CMK (cell line): Measurements from ENCODE around the gene COPZ1.

ENCODE experiments used
- DNase-seq: peaks from one replicate; pipeline ENCODE4 v3.0.0-alpha.2; 2010; ENCODE audit warnings: low read depth

Gene COPZ1

GRCh38 chr12:54359762-54360351 is 34.9 kb downstream of the COPZ1 start:
- DNase-seq, result no peak

GRCh38 chr12:54360717-54361456 is 36.0 kb downstream of the COPZ1 start:
- no peak for DNase-seq

- DNase-seq, result no peak
Measured at GRCh38 chr12:54363047-54363446, 38.1 kb downstream of the COPZ1 start.

GRCh38 chr12:54363618-54364017 is 38.7 kb downstream of the COPZ1 start:
- DNase-seq, result no peak

- DNase-seq, result no peak
Measured at GRCh38 chr12:54364413-54364812, 39.5 kb downstream of the COPZ1 start, which contains the start of gene GPR84. TSS of gene GPR84 (minus strand) at chr12:54364486. CDS start at chr12:54363851, 635 bp downstream.

GRCh38 chr12:54368025-54368708 is 43.2 kb downstream of the COPZ1 start:
- DNase-seq, result no peak

GRCh38 chr12:54368709-54369596 is 44.0 kb downstream of the COPZ1 start:
- DNase-seq, result peak; percentile 73

- DNase-seq, result no peak
Measured at GRCh38 chr12:54369597-54370131, 44.7 kb downstream of the COPZ1 start.

GRCh38 chr12:54370171-54370730 is 45.3 kb downstream of the COPZ1 start:
- DNase-seq, result no peak

- DNase-seq, result no peak
Measured at GRCh38 chr12:54371328-54372112, 46.6 kb downstream of the COPZ1 start.

GRCh38 chr12:54372113-54372806 is 47.3 kb downstream of the COPZ1 start:
- DNase-seq, result no peak

GRCh38 chr12:54373649-54374561 is 49.0 kb downstream of the COPZ1 start:
- no peak for DNase-seq

- DNase-seq, result no peak
Measured at GRCh38 chr12:54374562-54375258, 49.8 kb downstream of the COPZ1 start.

- no peak for DNase-seq
Measured at GRCh38 chr12:54375259-54375579, 50.3 kb downstream of the COPZ1 start.

GRCh38 chr12:54376596-54376995 is 51.7 kb downstream of the COPZ1 start:
- no peak for DNase-seq

GRCh38 chr12:54377007-54377406 is 52.1 kb downstream of the COPZ1 start:
- no peak for DNase-seq

GRCh38 chr12:54377797-54378515 is 53.0 kb downstream of the COPZ1 start:
- no peak for DNase-seq
